NCI-H1436 (cell line): Measurements from ENCODE around the gene UCN.

Experiments
- DNase-seq: peaks from one replicate; lab custom pipeline; 2025; lab: John Stamatoyannopoulos, UW

The UCN gene

GRCh38 chr2:27261241-27261925, 46.9 kb downstream of the UCN start:
- no peak for DNase-seq

GRCh38 chr2:27258051-27258450, 50.2 kb downstream of the UCN start:
- no peak for DNase-seq
